Measurements from ENCODE around the gene DDX3X. TPM values are rescaled to one million over a fixed set of nuclear protein-coding genes. Genes with fewer than 3 reads are reported as not detected.

The DDX3X gene
- total and polyA plus RNA-seq, 10 of the 15 experiments (the other 5 are each of a cell fraction or from before 2014, with no cell fraction given): 52.0 to 283 (median 172) TPM

Small RNAs within 50 kb of the gene (small RNA-seq; reads per million reads assigned to genes)
- not detected for gene RF00019
- gene RNA5SP502: not detected

Other genes with a start within 250 kb of the DDX3X start
- 61.6 and 76.1 TPM in 2 replicates for gene USP9X, start 248.7 kb upstream of the DDX3X start, total RNA-seq (2014; rRNA removed)
- 46.9 and 50.5 TPM in 2 replicates for gene USP9X, start 248.7 kb upstream of the DDX3X start, total RNA-seq (2014; rRNA removed; fragmentation: Illumina TruSeq; extraction: Trizol)
- 47.9 and 55.6 TPM in 2 replicates for gene USP9X, start 248.7 kb upstream of the DDX3X start, total RNA-seq (2021)
- 58.9 and 72.7 TPM in 2 replicates for gene USP9X, start 248.7 kb upstream of the DDX3X start, polyA plus RNA-seq (2011; rRNA removed)
- 36.3 and 39.4 TPM in 2 replicates for gene USP9X, start 248.7 kb upstream of the DDX3X start, polyA plus RNA-seq (2014; fragmentation: Illumina TruSeq; extraction: Trizol)
- 10 to 100 TPM in 1 of 2 experiments, 1 to 10 TPM in 1; 9.3 to 17.4 TPM for gene USP9X, start 248.7 kb upstream of the DDX3X start, polyA plus RNA-seq (2014; fragmentation: Nextera tagmentation; extraction: Ambion mirVana)
- 18.4 and 20.1 TPM in 2 replicates for gene USP9X, start 248.7 kb upstream of the DDX3X start, polyA plus RNA-seq (2014; rRNA removed)
- gene USP9X, start 248.7 kb upstream of the DDX3X start, polyA plus RNA-seq (2016; fragmentation: Nextera tagmentation; extraction: Ambion mirVana): 10 to 100 TPM; 26.7 to 27.2 TPM
- not detected in 2 replicates for gene NYX, start 113.2 kb downstream of the DDX3X start, total RNA-seq (2014; rRNA removed)
- gene NYX, start 113.2 kb downstream of the DDX3X start, total RNA-seq (2014; rRNA removed; fragmentation: Illumina TruSeq; extraction: Trizol): not detected in 2 replicates
- not detected in 2 replicates for gene NYX, start 113.2 kb downstream of the DDX3X start, total RNA-seq (2021)
- gene NYX, start 113.2 kb downstream of the DDX3X start, polyA plus RNA-seq (2011; rRNA removed): 0.03 TPM in 1 of 2 replicates, not detected in the other
- not detected in 2 replicates for gene NYX, start 113.2 kb downstream of the DDX3X start, polyA plus RNA-seq (2014; fragmentation: Illumina TruSeq; extraction: Trizol)
- gene NYX, start 113.2 kb downstream of the DDX3X start, polyA plus RNA-seq (2014; fragmentation: Nextera tagmentation; extraction: Ambion mirVana): not detected
- gene NYX, start 113.2 kb downstream of the DDX3X start, polyA plus RNA-seq (2014; rRNA removed): 0.03 TPM in 1 of 2 replicates, not detected in the other
- not detected for gene NYX, start 113.2 kb downstream of the DDX3X start, polyA plus RNA-seq (2016; fragmentation: Nextera tagmentation; extraction: Ambion mirVana)

All from GM12878 (cell line).